ENCODE measurements around the gene ATXN1.

DNA sequence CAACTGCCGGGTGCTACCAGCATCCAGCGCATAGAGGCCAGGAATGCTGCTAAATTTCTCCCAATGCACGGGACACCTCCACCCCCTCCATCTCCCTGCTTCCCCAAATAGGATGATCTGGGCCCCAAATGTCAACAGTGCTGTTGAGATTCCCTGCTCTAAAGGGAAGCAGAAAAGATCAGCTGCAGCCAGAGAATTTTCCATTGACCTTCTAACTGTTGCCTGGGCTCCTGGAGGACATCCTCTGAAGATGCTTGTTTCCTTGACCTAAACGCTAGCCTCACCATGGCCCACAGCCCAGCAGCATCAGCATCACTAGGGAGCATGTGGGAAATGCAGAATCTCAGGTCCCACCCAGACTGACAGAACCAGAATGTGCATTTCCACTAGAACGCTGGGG lies 361.6 kb downstream of the ATXN1 start:
- TF ChIP-seq, protein P1, sequence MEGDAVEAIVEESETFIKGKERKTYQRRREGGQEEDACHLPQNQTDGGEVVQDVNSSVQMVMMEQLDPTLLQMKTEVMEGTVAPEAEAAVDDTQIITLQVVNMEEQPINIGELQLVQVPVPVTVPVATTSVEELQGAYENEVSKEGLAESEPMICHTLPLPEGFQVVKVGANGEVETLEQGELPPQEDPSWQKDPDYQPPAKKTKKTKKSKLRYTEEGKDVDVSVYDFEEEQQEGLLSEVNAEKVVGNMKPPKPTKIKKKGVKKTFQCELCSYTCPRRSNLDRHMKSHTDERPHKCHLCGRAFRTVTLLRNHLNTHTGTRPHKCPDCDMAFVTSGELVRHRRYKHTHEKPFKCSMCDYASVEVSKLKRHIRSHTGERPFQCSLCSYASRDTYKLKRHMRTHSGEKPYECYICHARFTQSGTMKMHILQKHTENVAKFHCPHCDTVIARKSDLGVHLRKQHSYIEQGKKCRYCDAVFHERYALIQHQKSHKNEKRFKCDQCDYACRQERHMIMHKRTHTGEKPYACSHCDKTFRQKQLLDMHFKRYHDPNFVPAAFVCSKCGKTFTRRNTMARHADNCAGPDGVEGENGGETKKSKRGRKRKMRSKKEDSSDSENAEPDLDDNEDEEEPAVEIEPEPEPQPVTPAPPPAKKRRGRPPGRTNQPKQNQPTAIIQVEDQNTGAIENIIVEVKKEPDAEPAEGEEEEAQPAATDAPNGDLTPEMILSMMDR (IDR thresholded peaks at IDR 0.05) = no peak
- no peak for TF ChIP-seq POLR2A (IDR thresholded peaks at IDR 0.05; ENCODE audit: low read length)
- TF ChIP-seq, protein P2, sequence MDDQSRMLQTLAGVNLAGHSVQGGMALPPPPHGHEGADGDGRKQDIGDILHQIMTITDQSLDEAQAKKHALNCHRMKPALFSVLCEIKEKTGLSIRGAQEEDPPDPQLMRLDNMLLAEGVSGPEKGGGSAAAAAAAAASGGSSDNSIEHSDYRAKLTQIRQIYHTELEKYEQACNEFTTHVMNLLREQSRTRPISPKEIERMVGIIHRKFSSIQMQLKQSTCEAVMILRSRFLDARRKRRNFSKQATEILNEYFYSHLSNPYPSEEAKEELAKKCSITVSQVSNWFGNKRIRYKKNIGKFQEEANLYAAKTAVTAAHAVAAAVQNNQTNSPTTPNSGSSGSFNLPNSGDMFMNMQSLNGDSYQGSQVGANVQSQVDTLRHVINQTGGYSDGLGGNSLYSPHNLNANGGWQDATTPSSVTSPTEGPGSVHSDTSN (IDR thresholded peaks at IDR 0.05) = no peak
- TF ChIP-seq KDM5A (IDR thresholded peaks at IDR 0.05) = no peak
- TF ChIP-seq SMC3 (IDR thresholded peaks at IDR 0.05) = no peak
- no peak for TF ChIP-seq EP300 (IDR thresholded peaks at IDR 0.05)
- TF ChIP-seq CEBPB (IDR thresholded peaks at IDR 0.05) = no peak
- TF ChIP-seq, protein P3, sequence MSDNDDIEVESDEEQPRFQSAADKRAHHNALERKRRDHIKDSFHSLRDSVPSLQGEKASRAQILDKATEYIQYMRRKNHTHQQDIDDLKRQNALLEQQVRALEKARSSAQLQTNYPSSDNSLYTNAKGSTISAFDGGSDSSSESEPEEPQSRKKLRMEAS (IDR thresholded peaks at IDR 0.05) = no peak
- no peak for TF ChIP-seq RFX5 (IDR thresholded peaks at IDR 0.05)
- TF ChIP-seq ZSCAN20 (CRISPR knock-in tag; IDR thresholded peaks at IDR 0.05) = no peak
- TF ChIP-seq, protein P4, sequence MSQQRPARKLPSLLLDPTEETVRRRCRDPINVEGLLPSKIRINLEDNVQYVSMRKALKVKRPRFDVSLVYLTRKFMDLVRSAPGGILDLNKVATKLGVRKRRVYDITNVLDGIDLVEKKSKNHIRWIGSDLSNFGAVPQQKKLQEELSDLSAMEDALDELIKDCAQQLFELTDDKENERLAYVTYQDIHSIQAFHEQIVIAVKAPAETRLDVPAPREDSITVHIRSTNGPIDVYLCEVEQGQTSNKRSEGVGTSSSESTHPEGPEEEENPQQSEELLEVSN (IDR thresholded peaks at IDR 0.05; ENCODE audit: borderline replicate concordance, low read depth) = no peak
- no peak for TF ChIP-seq JUN (IDR thresholded peaks at IDR 0.05)
- TF ChIP-seq, protein P5, sequence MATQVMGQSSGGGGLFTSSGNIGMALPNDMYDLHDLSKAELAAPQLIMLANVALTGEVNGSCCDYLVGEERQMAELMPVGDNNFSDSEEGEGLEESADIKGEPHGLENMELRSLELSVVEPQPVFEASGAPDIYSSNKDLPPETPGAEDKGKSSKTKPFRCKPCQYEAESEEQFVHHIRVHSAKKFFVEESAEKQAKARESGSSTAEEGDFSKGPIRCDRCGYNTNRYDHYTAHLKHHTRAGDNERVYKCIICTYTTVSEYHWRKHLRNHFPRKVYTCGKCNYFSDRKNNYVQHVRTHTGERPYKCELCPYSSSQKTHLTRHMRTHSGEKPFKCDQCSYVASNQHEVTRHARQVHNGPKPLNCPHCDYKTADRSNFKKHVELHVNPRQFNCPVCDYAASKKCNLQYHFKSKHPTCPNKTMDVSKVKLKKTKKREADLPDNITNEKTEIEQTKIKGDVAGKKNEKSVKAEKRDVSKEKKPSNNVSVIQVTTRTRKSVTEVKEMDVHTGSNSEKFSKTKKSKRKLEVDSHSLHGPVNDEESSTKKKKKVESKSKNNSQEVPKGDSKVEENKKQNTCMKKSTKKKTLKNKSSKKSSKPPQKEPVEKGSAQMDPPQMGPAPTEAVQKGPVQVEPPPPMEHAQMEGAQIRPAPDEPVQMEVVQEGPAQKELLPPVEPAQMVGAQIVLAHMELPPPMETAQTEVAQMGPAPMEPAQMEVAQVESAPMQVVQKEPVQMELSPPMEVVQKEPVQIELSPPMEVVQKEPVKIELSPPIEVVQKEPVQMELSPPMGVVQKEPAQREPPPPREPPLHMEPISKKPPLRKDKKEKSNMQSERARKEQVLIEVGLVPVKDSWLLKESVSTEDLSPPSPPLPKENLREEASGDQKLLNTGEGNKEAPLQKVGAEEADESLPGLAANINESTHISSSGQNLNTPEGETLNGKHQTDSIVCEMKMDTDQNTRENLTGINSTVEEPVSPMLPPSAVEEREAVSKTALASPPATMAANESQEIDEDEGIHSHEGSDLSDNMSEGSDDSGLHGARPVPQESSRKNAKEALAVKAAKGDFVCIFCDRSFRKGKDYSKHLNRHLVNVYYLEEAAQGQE (IDR thresholded peaks at IDR 0.05) = no peak
- no peak for TF ChIP-seq RAD21 (conservative IDR thresholded peaks at IDR 0.05 in 1 of 2, IDR thresholded peaks at IDR 0.05 in 1 of 2)
